ENCODE results near the gene LMBRD1.

DNA sequence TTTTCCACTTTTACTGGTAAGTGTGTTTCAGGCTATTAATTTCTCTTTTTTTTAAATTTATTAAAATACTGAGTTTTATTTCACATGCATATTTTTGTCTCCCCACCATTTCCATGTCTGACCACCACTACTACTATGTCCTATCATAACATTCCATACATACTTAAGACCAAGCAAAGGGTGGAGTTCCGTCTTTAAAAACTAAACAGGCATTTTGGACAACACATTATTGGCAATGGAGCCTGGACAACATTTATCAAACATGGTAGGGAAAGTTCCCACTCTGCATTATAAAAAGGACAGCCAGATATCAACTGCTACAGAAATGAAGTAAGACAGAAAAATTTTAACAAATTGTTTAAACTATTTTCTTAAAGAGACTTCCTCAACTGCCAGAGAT lies 91.9 kb downstream of the LMBRD1 start:
- TF ChIP-seq GABPA (IDR thresholded peaks at IDR 0.05; ENCODE audit: borderline replicate concordance, insufficient read depth, low read length) (no peak), RFX5 (IDR thresholded peaks at IDR 0.05; ENCODE audit: borderline replicate concordance, low read depth, low read length) (no peak), SAP30 (IDR thresholded peaks at IDR 0.05; ENCODE audit: insufficient read depth, insufficient replicate concordance, low read length) (no peak), JUND (IDR thresholded peaks at IDR 0.05; ENCODE audit: low read length) (no peak)
